Esophagus squamous epithelium (tissue), 4 donors: ENCODE measurements around the gene MED10.

Experiments used
- CTCF ChIP-seq, 6 experiments: fragments of 450-650 bp in 4 of 6; fragments of 200-600 bp in 2 of 6; sonication (generic) in 2 of 6; IDR thresholded peaks; one replicate each; pipeline ENCODE4 v1.5.1; 2016 to 2019; ENCODE audit warnings: antibody characterized with exemption in 6 of 6, mild to moderate bottlenecking in 4 of 6, moderate library complexity in 4 of 6
- POLR2A ChIP-seq, 4 donors: fragments of 450-650 bp; IDR thresholded peaks; one replicate each; pipeline ENCODE4 v1.6.1; 2017; ENCODE audit warnings: antibody characterized with exemption in 4 of 4, mild to moderate bottlenecking in 4 of 4, moderate library complexity in 3 of 4

DNA sequence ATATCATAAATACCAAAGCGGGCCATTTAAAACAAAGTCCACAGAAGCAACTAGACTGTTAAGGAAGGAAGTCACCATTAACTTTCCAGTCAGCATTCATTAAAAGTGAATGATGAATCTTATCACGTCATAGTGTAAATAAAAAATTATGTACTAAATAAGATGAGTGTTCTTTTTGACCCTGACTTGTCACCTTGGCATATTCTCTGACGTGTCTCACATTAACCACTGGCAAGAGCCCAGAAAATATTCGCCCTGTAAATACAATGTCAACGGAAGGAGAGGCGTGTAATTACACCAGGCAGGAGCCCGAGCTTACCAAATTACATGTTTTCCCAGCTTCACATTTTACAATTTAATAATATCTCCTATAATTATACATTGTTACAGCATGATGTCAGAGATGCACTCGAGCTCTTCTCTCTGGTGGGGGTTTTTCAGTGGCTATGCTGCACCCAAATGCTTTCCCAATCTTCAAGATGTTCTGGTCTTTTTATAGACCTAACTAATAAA is 41.0 kb upstream of the MED10 start:
- TF ChIP-seq POLR2A (IDR thresholded peaks at IDR 0.05) = no peak
- TF ChIP-seq CTCF (IDR thresholded peaks at IDR 0.05) = no peak
